GM12874 (cell line): ENCODE data around the gene TTC29.

ENCODE experiments used
- TF ChIP-seq, protein P1 (sequence below): IDR thresholded peaks from 2 replicates; pipeline ENCODE4 v1.5.1; 2011; ENCODE audit warnings: low read depth, mild to moderate bottlenecking, control low read depth, low read length, moderate library complexity; ENCODE audit not compliant: insufficient read depth

TTC29 gene

DNA sequence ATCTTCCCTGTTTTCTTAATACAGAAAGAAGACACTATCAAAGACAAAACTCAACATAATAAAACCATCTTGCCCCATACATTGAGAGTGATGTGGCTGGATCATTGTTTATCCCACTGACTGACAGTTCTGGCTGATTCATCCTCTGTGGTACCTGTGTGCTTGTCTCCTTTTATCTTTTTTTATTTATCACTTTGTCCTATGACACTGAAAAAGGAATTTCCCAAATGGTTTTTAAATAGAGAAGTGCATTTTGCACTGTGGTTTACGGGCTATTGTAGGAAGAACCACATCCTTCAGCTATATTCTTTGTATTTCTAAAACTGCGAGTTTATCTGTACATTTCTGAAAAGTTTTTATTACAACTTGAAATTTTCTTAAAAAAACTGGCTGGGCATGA, 15.0 kb downstream of the TTC29 start:
- TF ChIP-seq, protein P1, sequence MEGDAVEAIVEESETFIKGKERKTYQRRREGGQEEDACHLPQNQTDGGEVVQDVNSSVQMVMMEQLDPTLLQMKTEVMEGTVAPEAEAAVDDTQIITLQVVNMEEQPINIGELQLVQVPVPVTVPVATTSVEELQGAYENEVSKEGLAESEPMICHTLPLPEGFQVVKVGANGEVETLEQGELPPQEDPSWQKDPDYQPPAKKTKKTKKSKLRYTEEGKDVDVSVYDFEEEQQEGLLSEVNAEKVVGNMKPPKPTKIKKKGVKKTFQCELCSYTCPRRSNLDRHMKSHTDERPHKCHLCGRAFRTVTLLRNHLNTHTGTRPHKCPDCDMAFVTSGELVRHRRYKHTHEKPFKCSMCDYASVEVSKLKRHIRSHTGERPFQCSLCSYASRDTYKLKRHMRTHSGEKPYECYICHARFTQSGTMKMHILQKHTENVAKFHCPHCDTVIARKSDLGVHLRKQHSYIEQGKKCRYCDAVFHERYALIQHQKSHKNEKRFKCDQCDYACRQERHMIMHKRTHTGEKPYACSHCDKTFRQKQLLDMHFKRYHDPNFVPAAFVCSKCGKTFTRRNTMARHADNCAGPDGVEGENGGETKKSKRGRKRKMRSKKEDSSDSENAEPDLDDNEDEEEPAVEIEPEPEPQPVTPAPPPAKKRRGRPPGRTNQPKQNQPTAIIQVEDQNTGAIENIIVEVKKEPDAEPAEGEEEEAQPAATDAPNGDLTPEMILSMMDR = no peak

DNA sequence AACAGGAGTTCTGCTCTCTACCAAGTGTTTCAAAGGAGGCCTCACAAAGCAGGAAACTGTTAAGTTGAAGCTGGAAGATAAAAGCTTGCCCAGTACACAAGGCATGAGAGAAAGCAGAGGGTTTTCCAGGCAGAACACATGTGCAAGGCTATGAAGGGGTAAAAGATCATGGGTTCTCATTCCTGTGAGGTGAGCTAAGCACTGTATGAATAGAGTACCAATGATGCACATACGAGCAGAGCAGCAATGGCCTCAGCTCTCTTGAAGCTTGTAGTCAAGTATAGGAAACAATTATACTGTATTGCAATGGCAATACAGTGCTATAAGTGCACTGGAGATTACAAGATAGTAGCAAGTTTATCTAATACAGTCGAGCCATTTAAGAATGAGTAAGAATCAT, 18.0 kb downstream of the TTC29 start:
- TF ChIP-seq, protein P1 = no peak

DNA sequence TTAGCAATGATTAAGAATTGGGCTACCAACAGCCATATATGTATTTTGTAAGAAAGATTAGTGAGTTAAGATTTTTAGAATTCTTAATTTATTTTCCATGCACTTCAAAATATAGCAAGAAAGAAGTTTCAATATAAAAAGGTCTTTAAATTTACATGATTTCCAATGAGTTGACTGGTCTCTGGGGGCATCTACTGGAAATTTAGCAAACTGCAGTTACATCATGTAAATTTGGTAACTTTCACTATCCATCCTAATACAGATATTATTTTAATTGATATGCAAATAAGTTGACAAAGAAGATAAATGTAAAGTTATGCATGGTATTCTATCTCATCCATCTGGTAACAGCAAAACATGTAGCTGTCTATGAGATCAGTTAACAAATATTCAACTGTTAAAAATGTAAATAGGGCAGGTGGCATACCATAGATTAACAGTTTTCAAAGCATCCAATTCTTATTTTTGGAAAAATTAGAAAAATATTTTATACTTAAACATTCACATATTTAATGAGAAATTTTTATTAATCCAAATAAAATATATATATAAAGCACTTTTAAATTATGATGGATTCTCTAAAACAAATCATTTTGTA, 29.1 kb downstream of the TTC29 start:
- TF ChIP-seq, protein P1 = peak; percentile 40; the same call in 1 of the 2 replicates

DNA sequence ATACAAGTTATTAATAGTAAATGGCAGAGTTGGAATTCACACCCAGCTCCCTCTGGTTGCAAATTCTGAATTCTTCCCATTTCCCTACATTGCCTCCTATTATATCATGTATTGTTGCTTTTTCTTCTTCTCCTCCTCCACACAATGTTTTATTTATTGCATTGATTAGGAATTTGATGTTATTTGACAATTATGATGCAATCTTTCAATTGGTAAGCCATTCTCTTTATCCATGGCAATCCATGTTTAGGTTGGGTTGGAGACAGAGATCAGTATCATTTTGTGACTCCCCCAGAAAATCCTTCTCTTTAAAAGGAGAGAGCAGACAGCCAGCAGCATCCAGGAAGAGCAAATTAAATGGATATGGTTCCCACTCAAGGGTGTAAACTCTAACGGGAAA, 30.5 kb downstream of the TTC29 start:
- TF ChIP-seq, protein P1 = no peak

DNA sequence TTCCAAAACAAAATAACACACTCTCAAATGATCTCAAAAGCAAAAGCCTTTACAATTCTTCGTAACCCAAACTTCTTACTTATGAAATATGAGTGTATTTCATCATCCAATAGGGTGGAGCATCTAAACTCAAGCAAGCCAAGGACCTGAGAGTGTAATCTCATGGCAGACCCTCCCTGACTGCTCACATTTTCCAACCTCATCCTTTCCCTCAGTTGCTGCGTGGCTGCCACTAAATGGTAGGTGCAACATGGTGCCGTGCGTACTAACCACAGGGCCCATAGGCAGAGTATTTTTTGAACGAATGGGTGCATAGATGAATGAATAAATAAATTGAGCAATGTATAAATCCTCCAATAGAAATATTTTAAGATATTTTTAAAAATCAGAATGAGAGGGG, 45.4 kb downstream of the TTC29 start:
- TF ChIP-seq, protein P1 = no peak

DNA sequence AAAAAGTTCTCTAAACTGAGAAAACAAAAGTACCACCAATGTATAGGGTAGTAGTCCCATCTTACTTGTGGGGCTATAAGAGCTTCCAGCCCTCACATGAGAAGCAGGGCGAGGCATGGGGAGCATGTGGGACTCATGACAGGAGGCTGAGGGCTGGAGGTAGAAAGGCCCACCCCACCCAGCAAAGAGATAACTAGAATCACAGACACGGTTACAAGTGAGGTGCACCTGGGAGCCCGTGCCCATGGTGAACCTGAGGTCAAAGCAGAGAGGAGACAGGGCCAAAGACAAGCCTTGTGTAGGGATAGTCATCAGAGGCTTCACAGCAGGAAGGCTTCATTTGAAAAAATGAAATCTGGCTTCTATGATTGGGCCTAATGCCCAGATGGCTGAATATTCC, 55.4 kb downstream of the TTC29 start:
- TF ChIP-seq, protein P1 = no peak

DNA sequence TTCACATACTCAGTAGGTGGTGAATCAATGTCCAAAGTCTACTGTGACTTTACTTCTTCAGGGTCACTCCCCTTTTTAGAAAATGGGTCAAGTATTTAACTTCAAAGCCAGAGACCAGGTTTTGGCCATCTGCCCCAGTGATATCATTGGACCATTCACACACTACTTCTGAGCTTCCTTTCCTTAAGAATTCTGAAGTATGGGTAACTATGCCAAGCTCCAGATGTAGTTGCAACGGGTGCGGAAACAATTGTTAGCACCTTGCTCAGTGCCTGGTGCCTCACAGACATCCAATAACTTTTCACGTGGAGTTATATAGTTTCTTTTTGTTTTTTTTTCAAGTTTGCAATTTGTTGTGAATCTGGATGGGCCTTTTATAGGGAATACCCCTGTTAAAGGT, 62.6 kb downstream of the TTC29 start:
- TF ChIP-seq, protein P1 = no peak
